ENCODE measurements around the gene CADM2. TPM values are rescaled to one million over a fixed set of nuclear protein-coding genes. Genes with fewer than 3 reads are reported as not detected.
"Not testable (repeated sequence)": the region's sequence is repeated elsewhere in the genome, so short reads cannot be mapped to it uniquely, and the experiment has no call there.

CADM2 gene
- total RNA-seq, 3 donors from 2014 or later: not detected

DNA sequence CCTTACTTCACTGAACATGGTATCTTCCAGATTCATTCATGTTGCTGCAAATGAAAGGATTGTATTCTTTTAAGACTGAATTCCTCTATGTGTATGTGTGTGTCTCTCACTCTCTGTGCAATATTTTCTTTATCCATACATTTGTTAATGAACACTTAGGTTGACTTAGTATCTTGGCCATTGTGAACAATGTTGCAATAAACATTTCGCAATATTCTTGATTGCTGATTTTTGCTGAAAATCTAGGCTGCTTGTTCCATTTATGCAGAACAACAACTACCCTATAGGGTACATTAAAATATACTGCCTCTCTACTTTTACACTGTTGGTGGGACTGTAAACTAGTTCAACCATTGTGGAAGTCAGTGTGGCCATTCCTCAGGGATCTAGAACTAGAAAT, 732.4 kb downstream of the CADM2 start:
- Mint-ChIP-seq H3K9me3 (peaks cover 12% of the 10 kb centered on the region), H3K36me3 (ENCODE audit: insufficient read depth) (no peaks in the 10 kb centered on the region), H3K4me1 (ENCODE audit: low read depth) (no peaks in the 10 kb centered on the region), H3K4me3 (no peak overlapping the region), H3K27me3 (ENCODE audit: low read depth) (no peaks in the 10 kb centered on the region)
- DNase-seq: no peak
- ATAC-seq: no peak

DNA sequence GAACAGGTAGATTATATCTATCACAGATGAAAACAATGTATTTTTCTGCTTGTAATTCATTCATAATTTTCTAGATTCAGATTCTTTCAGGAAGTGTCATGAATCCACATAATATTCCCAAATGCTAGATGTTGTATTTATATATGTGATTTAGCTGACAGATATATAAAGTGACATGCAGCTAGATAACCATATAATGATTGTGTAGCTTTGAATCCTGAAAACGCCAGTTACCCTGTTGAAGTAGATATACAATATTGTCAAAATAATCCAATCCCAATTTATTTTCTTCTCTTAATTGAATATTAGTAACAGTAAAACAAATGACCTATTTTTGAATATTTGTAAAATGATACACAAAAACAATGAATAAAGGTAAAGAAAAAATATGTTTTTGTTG, 738.4 kb downstream of the CADM2 start:
- Mint-ChIP-seq H3K4me1 (ENCODE audit: low read depth) (no peaks in the 10 kb centered on the region), H3K9me3 (peaks cover 13% of the 10 kb centered on the region), H3K4me3 (no peak overlapping the region), H3K27me3 (ENCODE audit: low read depth) (no peaks in the 10 kb centered on the region), H3K36me3 (ENCODE audit: insufficient read depth) (no peaks in the 10 kb centered on the region)
- DNase-seq (no peak), ATAC-seq (no peak)

DNA sequence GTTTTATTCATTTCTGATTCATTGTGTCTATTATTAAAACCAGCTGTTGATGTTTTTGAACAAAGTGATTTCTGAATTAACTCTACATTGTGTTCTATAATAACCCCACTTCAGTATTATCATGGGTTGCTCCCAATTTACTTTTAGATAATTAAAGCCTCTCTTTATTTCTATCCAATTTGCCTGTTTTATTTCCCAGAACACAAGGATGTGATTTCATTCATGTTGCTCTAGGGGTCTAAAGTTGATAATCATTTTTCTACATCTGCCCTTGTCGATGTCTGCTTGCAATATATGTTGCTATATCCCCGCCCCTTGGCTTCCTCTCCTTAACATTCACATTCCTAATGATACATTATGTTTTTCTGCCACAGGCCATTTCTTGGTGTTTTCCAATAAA, 747.3 kb downstream of the CADM2 start:
- peaks cover 3% of the 10 kb centered on the region for H3K9me3 Mint-ChIP-seq
- no peaks in the 10 kb centered on the region for H3K36me3 Mint-ChIP-seq (ENCODE audit: insufficient read depth)
- no peak overlapping the region for H3K4me3 Mint-ChIP-seq
- no peaks in the 10 kb centered on the region for H3K27me3 Mint-ChIP-seq (ENCODE audit: low read depth)
- H3K4me1 Mint-ChIP-seq (ENCODE audit: low read depth): no peaks in the 10 kb centered on the region
- DNase-seq (no peak), ATAC-seq (no peak)

DNA sequence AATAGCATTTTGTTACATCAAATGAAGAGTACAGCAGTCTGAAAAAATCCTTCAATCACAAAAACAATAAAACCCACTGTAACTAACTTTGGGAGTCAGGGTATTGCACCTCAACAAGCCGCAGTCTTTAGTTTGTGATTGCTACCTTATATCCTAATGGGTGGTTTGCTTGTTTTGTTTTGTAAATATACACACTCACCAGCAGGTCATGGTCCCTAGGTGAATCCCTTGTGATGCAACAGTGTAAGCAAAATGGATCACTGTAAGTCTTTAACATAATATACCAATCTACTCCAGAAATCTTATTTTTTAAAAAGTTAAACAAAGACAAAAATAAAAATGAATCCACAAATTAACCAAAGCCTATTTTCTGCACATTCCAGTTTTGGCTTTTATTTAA, 749.5 kb downstream of the CADM2 start:
- H3K4me3 Mint-ChIP-seq; H3K9me3 Mint-ChIP-seq; H3K27me3 Mint-ChIP-seq (ENCODE audit: low read depth); ATAC-seq; H3K4me1 Mint-ChIP-seq (ENCODE audit: low read depth); DNase-seq; H3K36me3 Mint-ChIP-seq (ENCODE audit: insufficient read depth): not testable (repeated sequence)

DNA sequence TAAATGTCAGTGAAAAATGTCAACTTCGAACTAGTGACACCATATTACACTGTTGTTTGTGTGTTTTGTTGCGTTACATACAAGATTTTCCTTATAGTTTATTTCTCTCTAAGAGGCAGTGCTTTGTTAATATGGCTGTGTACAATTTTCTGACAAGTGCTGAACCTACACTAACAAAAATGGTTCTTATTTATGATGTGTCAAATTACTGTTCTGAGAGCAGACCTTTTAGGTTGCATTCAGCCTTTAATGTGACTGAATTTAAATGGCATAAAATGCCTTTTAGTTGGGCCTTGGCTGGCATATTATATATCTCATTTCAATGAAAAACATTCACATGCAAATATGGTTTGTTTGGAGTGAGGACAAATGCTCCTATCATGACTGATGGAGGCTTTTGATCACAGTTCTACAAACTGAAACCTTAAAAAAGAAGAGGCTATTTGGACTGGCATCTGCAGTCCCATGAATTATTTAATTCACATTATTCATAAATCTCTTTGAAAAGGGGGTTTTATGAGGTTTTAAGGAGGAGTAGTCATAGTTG, 750.6 kb downstream of the CADM2 start:
- Mint-ChIP-seq H3K9me3 (peaks cover 3% of the 10 kb centered on the region), H3K4me1 (ENCODE audit: low read depth) (no peaks in the 10 kb centered on the region), H3K4me3 (no peak overlapping the region), H3K36me3 (ENCODE audit: insufficient read depth) (no peaks in the 10 kb centered on the region), H3K27me3 (ENCODE audit: low read depth) (no peaks in the 10 kb centered on the region)
- ATAC-seq (no peak), DNase-seq (no peak)

DNA sequence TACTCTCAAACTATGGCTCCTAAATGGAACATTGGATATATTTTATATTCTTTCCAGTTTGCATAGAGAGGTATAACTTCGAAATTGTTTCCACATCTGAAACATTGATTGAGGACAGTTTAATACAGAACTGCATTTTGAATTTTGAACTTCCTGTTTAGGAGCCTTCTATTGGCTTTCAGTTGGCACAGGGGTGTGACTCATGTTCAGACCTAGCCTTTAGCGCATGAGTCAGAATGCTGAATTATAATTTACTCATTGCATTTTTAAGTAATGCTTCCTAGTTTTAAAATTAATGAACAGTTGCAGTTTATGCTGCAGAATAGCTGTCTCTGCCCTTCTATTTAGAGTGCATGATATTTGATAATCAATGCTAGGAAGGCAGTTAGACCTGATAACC, 751.7 kb downstream of the CADM2 start:
- no peaks in the 10 kb centered on the region for H3K36me3 Mint-ChIP-seq (ENCODE audit: insufficient read depth)
- H3K4me1 Mint-ChIP-seq (ENCODE audit: low read depth): no peaks in the 10 kb centered on the region
- no peaks in the 10 kb centered on the region for H3K27me3 Mint-ChIP-seq (ENCODE audit: low read depth)
- H3K4me3 Mint-ChIP-seq: no peak overlapping the region
- ATAC-seq: no peak
- peaks cover 3% of the 10 kb centered on the region for H3K9me3 Mint-ChIP-seq
- no peak for DNase-seq

DNA sequence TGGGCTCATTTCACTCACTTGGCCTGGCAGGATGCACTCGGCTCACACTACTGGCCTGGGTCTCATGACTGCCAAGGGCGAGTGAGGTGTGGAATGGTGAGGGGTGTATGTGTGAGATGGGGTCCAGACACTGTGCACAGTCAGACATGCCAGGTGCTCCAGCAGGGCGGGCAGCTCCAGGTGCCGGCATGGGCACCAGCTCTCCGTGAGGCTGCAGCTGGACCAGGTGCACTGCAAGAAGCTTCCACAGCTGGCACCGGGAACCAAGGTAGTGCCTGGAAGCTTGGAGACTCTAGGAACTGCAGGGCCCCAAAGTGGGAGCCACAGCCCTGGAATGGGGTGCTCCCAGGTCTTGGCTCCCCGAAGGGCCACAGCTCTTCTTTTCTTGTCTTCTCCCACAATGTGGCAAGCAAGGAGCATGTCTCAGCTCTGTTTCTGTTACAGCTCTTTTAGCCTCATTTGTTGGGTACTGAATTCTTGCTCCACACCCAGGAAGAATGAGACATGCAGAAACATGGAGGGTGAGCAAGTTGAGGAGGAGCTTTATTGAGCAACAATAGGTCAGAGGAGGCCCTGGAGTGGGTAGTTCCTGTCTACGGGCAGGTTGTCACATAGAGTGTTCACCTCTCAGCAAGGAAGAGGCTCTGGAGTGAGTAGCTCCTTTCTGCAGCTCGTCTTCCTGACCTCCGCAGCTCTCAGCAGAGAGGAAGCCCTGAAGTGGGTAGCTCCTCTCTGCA, 762.8 kb downstream of the CADM2 start:
- Mint-ChIP-seq H3K27me3 (ENCODE audit: low read depth) (no peaks in the 10 kb centered on the region), H3K9me3 (peaks cover 15% of the 10 kb centered on the region), H3K4me1 (ENCODE audit: low read depth) (no peaks in the 10 kb centered on the region), H3K4me3 (no peak overlapping the region), H3K36me3 (ENCODE audit: insufficient read depth) (no peaks in the 10 kb centered on the region)
- DNase-seq (no peak), ATAC-seq (no peak)

DNA sequence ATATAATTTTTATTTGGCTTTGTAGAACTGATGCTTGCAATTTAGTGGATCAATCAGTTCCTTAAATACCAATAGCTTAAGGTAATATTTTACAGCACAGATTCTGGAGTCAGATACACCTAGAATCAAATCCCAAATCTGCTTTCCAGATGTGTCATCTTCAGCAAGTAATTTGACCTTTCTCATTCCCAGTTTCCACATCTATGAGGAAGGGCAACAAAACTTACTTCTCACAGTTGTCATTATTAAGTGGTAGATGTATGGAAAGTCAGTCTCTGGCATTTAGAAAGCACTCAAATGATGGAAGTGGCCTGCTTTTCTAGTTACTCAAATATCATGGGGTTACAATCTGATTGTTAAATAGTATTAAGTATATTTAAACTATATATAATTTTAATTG, 767.0 kb downstream of the CADM2 start:
- Mint-ChIP-seq H3K4me3 (no peak overlapping the region), H3K27me3 (ENCODE audit: low read depth) (no peaks in the 10 kb centered on the region), H3K36me3 (ENCODE audit: insufficient read depth) (no peaks in the 10 kb centered on the region), H3K4me1 (ENCODE audit: low read depth) (no peaks in the 10 kb centered on the region), H3K9me3 (peaks cover 19% of the 10 kb centered on the region)
- ATAC-seq: no peak
- no peak for DNase-seq

DNA sequence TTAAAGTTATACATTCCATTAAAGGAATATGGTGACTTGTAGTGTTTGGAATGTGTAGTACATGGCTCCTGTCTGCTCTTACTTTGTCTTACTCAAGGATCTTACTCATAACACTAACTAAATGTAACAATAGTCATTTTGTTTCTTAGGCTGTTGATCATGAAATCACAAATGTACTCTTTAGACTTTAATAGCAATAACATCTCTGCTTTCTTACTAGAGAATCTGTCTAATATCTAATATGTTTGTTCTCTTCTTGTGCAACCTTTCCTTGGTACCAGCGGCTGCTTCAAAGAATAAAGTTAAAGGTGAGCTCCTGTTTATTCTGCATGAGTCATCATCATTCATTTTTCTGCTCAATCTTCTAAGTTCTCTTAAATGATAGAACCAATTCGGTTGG, 767.5 kb downstream of the CADM2 start:
- Mint-ChIP-seq H3K4me3 (no peak overlapping the region), H3K4me1 (ENCODE audit: low read depth) (no peaks in the 10 kb centered on the region), H3K36me3 (ENCODE audit: insufficient read depth) (no peaks in the 10 kb centered on the region), H3K27me3 (ENCODE audit: low read depth) (no peaks in the 10 kb centered on the region), H3K9me3 (peaks cover 17% of the 10 kb centered on the region)
- no peak for DNase-seq
- no peak for ATAC-seq

DNA sequence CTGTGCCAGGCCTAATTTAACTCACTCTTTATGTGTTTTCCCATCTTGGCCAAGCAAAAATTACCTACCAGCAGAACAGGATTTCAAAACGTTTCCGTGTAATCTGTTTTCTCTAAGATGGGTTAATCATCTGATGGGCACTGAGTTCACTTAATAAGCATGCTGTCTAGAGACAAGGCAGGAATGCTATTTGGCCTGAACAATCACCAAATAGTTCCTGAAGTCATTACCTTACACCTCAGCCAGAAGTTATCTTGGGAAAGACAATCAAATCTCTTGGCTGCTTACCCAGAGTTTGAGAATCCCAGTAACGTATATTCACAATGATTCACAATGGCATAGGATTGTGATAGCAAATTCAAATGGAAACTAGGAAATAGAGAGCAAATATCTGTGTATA, 779.1 kb downstream of the CADM2 start:
- Mint-ChIP-seq H3K36me3 (ENCODE audit: insufficient read depth) (no peaks in the 10 kb centered on the region), H3K27me3 (ENCODE audit: low read depth) (no peaks in the 10 kb centered on the region), H3K4me1 (ENCODE audit: low read depth) (no peaks in the 10 kb centered on the region), H3K9me3 (peaks cover 10% of the 10 kb centered on the region), H3K4me3 (no peak overlapping the region)
- ATAC-seq: no peak
- no peak for DNase-seq

DNA sequence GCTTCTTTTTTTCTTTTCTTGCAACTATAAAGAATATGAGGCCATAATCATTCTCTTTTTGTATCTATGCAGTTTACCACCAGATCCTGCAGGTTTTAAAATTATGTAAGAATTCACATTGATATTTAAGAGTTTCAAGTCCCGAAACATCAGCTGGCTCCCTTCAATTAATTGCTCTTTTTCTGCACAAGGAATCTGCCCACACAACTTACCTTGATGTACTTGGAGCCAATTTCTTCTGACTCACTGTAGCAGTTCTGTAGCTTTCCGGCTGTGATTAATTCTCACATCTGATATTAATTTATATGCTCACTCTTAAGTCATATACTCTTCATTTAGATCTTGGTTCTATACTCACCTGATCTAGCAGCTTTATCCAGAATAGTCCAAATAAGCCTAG, 781.8 kb downstream of the CADM2 start:
- H3K27me3 Mint-ChIP-seq (ENCODE audit: low read depth): no peaks in the 10 kb centered on the region
- H3K9me3 Mint-ChIP-seq: peaks cover 8% of the 10 kb centered on the region
- H3K36me3 Mint-ChIP-seq (ENCODE audit: insufficient read depth): no peaks in the 10 kb centered on the region
- no peak for ATAC-seq
- H3K4me3 Mint-ChIP-seq: no peak overlapping the region
- no peaks in the 10 kb centered on the region for H3K4me1 Mint-ChIP-seq (ENCODE audit: low read depth)
- no peak for DNase-seq

DNA sequence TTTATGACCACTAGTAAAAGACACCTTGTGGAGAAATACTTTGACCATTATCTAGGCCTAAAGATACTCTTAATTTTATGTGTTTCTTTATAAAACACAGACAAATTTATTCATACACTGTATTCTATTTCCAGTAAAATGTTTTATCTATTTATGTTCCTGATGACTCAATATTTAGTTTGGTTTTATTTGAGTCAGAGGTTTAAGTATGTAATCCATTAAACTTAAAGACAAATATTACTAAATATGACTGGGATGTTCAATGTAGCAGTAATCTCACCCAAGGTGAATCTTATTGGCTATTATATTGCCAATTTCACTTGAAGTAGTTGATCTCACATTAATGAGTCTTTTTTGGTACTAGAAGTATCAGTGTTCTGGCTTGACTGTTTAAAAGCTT, 799.7 kb downstream of the CADM2 start:
- no peak for DNase-seq
- Mint-ChIP-seq H3K36me3 (ENCODE audit: insufficient read depth) (no peaks in the 10 kb centered on the region), H3K27me3 (ENCODE audit: low read depth) (no peaks in the 10 kb centered on the region), H3K4me1 (ENCODE audit: low read depth) (no peaks in the 10 kb centered on the region), H3K4me3 (no peak overlapping the region), H3K9me3 (peaks cover 16% of the 10 kb centered on the region)
- ATAC-seq: no peak

DNA sequence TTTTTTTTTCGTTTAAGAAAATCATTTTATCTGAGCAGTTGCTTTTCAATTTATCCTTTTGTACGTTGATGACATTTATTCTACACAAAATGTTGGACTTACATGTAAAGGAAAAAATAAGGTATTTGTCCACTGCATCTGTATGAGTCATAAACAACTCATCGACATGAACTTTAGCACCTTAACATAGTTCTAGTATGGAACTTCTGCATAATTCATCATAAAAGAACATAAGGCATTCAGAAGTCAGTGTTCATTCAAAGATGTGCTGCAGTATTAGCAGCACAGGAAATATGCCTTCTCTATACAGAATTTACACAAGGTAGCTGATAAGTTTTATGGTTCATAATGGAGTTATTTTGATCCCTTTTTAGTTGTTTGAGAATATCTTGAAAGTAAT, 801.6 kb downstream of the CADM2 start:
- H3K4me3 Mint-ChIP-seq: no peak overlapping the region
- H3K9me3 Mint-ChIP-seq: peaks cover 7% of the 10 kb centered on the region
- no peak for ATAC-seq
- no peaks in the 10 kb centered on the region for H3K4me1 Mint-ChIP-seq (ENCODE audit: low read depth)
- DNase-seq: no peak
- no peaks in the 10 kb centered on the region for H3K27me3 Mint-ChIP-seq (ENCODE audit: low read depth)
- no peaks in the 10 kb centered on the region for H3K36me3 Mint-ChIP-seq (ENCODE audit: insufficient read depth)

DNA sequence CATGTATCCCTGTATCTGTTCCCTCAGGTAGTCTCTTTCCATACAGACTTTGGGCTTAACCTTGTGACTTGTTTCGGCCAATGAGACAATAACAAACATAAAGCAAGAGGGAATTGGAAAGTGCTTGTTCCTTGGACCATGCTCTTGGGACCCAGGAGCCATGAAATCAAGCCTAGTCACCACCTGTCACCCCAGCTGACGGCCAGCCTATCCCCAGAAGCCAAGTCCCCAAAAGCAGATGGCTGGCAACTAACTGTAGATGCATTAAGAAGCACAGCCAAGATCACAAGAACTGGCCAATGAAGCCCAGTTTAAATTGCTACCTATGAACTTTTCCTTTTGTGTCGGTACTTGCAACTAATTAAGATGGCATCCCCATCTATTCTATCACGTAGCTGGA, 822.0 kb downstream of the CADM2 start:
- H3K36me3 Mint-ChIP-seq (ENCODE audit: insufficient read depth): no peaks in the 10 kb centered on the region
- ATAC-seq (no peak), DNase-seq (no peak)
- H3K4me1 Mint-ChIP-seq (ENCODE audit: low read depth): no peaks in the 10 kb centered on the region
- H3K4me3 Mint-ChIP-seq: no peak overlapping the region
- no peaks in the 10 kb centered on the region for H3K27me3 Mint-ChIP-seq (ENCODE audit: low read depth)
- H3K9me3 Mint-ChIP-seq: peaks cover 17% of the 10 kb centered on the region

DNA sequence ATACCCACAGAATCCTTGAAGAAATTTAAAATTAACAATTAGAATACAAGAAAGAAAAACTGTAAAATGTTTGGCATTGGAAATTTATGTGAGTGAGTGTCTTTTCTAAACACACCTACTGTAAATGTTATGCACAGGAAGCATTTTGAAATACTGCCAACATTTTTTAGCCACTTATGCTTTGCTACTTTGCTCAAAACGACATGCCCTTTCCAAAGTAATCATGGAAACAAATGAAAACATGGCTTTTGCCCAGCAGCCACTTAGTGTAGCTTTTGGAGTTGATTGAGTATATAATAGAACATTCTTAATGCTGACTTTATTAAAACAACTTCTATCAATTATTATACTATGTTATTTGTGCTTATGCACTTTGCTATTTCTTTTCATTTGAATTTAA, 823.0 kb downstream of the CADM2 start:
- Mint-ChIP-seq H3K9me3 (peaks cover 17% of the 10 kb centered on the region), H3K27me3 (ENCODE audit: low read depth) (no peaks in the 10 kb centered on the region), H3K4me1 (ENCODE audit: low read depth) (no peaks in the 10 kb centered on the region), H3K36me3 (ENCODE audit: insufficient read depth) (no peaks in the 10 kb centered on the region), H3K4me3 (no peak overlapping the region)
- no peak for DNase-seq
- ATAC-seq: no peak
